GM18498 (cell line): ENCODE results near the gene ATP5F1D.

Experiments
- ATAC-seq: cut with Tn5 transposase; IDR thresholded peaks from one replicate; pipeline ENCODE4 v1.9.1; 2021; ENCODE audit warnings: mild to moderate bottlenecking, moderate library complexity; ENCODE audit not compliant: unreplicated experiment

ATP5F1D gene

DNA sequence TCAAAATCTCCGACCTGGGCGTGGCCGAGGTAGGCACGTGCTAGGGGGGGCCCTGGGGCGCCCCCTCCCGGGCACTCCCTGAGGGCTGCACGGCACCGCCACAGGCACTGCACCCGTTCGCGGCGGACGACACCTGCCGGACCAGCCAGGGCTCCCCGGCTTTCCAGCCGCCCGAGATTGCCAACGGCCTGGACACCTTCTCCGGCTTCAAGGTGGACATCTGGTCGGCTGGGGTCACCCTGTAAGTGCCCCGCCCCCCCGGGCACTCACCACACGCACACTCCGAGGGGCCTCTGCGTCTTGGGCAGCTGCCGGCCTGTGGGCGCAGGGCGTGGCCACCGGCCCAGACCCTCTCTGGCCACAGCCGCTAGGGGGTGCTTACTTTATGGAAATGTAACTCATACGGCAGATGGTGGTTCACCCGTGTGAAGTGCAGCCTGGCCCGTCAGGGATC lies 21.0 kb upstream of the ATP5F1D start:
- no peak for ATAC-seq

GRCh38 chr19:1220976-1221903 lies 20.3 kb upstream of the ATP5F1D start:
- no peak for ATAC-seq

- no peak for ATAC-seq
These were observed 19.7 kb upstream of the ATP5F1D start for GRCh38 chr19:1221904-1222255.

DNA sequence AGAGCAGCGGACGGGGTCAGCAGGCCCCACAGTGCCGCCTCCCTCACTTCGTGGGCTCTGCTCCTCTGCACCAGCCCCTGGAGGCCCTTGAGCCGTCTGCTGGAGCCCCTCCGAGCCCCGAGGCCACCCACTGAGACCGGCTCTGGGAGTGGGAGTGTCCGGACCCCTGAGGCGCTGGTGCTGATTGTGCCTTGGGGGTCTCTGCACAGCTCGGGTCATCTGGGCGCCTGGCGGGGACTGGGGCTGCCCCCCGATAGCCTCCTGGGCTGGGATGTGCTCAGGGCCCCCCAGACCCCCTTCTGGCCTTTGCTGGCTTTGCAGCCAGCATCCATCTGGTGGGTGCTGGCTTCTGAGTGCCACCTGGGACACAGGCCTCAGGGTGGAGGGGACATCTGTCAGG lies 19.2 kb upstream of the ATP5F1D start:
- no peak for ATAC-seq

DNA sequence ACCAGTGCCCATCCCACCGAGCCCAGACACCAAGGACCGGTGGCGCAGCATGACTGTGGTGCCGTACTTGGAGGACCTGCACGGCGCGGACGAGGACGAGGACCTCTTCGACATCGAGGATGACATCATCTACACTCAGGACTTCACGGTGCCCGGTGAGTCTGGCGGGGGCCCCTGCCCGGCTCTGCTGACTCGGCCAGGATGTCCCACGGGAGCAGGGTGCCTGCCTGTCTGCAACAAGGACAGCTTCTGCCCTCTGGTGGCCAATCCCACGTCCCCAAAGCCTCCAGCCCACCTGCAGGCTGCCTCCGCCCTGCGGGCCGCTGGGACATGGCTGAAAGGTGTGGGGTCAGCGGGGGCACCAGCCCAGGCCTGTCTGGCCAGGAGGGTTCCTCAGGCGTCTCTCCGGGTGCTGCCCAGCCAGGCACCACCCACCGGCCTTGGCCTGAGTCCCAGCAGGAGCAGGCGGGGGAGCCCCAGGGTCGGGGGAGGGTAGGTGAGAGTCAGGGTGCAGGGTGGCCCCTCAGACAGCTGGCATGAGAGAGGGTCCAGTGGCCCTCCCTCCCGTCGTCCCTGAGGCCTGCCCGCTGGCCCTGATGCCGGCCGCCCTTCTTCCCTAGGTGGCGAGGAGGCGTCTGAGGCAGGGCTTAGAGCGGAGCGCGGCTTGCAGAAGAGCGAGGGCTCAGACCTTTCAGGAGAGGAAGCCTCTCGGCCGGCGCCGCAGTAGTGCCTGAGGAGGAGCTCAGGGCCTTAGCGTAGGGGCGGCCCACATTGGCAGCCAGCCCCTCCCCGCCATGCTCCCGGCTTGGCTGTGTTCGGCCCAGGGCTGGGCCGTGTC lies 18.3 kb upstream of the ATP5F1D start:
- ATAC-seq: no peak

DNA sequence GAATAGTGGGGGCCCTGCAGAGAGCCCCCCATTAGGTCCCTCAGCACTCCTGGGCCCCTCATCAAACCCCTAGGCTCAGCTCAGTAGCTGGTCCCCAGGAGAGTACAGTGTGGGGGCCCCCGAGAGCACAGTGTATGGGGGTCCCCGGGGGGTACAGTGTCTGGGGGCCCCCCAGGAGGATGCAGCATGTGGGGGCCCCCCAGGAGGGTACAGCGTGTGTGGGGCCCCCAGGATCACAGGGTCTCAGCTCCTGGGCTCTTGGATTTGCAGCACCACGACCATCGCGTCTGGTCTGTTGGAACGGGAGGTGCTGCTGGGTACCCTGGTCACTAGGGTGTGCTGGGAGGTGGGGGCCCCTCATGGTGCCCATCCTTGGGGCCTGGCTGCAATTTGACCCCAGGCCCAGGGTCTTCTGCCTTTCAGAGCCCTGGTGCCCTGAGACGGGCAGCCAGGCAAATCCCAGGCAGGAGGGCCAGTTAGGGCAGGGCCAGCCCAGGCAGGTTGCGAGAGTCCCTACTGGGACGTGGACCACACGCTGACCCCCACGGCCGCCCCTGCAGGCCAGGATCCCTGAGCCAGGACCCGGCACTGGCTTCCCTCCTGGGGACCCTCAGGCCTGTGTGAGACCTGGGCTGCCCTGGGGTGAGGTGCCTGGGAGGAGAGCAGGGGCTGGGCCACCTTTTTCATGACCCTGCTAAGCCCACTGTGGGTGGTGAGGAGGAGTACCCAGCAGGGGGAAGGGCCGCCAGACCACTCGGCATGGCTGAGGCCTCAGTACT lies 17.3 kb upstream of the ATP5F1D start:
- no peak for ATAC-seq

- ATAC-seq: no peak
These were observed 16.7 kb upstream of the ATP5F1D start for GRCh38 chr19:1224847-1225246.

GRCh38 chr19:1225440-1226226 lies 15.9 kb upstream of the ATP5F1D start:
- ATAC-seq: no peak

DNA sequence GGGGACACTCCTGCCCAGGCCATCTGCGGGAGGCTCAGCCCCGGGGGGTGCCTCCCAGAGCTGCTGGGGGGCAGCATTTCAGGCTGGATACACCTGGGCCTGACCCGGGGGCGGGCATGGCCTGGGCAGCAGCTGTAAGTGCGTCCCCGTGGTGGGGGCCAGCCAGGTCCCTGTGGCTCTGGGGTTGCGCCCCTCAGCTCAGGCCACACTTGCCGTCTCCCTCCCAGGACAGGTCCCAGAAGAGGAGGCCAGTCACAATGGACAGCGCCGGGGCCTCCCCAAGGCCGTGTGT lies 15.4 kb upstream of the ATP5F1D start:
- ATAC-seq: no peak

- ATAC-seq: no peak
These were observed 14.8 kb upstream of the ATP5F1D start for GRCh38 chr19:1226522-1227303.

- no peak for ATAC-seq
These were observed 14.1 kb upstream of the ATP5F1D start for GRCh38 chr19:1227304-1228054.

DNA sequence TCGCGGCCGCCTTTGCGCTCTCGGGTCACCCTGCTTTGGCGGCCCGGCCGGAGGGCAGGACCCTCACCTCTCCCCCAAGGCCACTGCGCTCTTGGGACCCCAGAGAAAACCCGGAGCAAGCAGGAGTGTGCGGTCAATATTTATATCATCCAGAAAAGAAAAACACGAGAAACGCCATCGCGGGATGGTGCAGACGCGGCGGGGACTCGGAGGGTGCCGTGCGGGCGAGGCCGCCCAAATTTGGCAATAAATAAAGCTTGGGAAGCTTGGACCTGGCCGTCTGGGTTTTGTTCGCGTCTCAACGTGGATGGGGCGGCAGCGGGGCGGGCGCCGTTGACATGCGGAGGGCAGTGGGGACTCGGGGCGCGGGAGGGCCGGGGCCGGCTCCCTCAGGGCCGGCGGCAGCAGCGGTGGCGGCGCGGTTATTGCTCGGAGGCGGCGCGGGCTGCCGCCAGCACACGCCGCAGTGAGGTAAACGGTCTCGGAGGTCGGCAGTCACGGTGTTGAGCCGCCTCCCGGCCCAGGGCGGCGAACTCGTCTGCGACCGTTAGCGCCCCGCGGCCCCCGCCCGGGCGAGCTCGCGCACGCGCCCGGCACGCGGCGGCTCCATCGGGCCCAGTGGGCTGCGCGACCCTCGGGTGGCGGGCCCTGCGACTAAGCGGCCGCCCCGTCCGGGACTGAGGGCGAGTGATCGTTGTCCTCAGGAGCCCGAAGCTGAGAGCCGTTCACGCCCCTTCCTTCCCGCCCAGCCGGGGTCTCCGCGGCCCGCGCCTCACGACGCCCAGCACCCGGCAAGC lies 13.2 kb upstream of the ATP5F1D start:
- ATAC-seq: no peak

GRCh38 chr19:1229056-1229923 lies 12.3 kb upstream of the ATP5F1D start:
- ATAC-seq: no peak

DNA sequence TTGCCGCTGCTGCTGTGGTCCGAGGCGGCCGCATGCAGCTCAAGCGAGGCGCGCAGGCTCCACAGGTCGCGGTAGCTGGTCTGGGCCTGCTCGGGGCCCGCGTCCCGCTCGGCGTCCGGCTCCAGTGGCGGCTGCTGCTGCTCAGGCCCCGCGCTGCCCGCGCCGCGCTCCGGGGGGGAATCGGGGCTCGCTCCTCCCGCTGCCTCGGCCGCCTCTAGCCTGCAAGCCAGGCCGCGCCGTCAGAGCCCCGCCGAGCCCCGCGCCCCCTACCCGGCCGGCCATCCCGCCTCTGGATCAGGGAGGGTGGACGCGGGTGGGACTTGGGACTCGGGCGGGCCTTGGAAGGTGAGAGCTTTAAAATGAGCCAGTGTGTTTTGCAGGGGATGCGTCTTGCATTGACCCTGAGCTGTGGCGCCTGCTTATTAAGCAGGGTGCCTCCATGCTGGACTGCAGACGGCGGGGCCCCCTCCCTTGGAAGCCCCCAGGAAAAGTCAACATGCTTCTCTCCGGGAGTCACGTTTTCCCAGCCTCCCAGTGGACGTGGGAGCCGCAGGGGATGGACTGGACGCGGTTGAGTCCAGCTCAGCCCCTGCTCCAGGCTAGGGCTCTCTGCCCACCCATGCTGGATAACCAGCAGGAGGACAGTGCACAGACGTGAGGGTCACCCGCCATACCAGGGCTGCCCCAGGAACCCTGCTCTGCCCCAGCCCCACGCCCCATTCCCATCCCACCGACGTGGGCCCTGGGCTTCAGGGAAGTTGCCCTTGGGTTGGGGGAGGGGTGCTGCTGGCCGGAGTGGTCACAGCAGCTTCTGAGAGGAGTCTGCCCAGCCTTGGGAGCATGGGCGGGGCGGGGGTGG lies 11.4 kb upstream of the ATP5F1D start:
- no peak for ATAC-seq

- no peak for ATAC-seq
These were observed 10.6 kb upstream of the ATP5F1D start for GRCh38 chr19:1230783-1231489.
